Measurements from ENCODE around the gene LCN10. TPM values are rescaled to one million over a fixed set of nuclear protein-coding genes. Genes with fewer than 3 reads are reported as not detected.

Gene LCN10
- total and polyA plus RNA-seq, 12 donors, result 0.44 to 144 (median 3.1) TPM

DNA sequence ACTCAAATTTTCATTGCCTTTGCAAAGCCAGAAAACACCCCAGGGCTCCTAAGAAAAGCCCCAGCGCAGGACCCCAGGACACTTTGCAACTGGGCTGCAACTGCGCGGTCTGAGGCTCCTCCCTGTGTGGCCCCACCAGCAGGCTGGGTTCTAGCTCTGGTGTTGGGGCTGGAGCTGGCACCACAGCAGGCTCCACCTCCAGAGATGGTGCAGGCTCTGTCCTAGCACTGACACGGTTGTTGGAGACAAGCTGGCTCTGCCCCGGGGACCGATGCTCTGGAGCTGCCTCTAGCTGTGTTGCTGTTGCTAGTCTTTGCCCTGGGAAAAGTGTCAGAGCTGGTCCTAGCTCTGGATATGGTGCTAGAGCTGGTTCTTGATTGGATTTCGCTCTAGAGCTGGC, 13.6 kb downstream of the LCN10 start:
- ATAC-seq, result peak in 1 of 8 donors; percentile 15
- no peak for DNase-seq
- intact Hi-C loops (cut with DNase I), result loop anchor here in 2 of 10 donors (5.0 kb wide), 1 partner anchor 42 kb away; the partner anchor contains the start of gene AGPAT2 (in 2 of the 2)

DNA sequence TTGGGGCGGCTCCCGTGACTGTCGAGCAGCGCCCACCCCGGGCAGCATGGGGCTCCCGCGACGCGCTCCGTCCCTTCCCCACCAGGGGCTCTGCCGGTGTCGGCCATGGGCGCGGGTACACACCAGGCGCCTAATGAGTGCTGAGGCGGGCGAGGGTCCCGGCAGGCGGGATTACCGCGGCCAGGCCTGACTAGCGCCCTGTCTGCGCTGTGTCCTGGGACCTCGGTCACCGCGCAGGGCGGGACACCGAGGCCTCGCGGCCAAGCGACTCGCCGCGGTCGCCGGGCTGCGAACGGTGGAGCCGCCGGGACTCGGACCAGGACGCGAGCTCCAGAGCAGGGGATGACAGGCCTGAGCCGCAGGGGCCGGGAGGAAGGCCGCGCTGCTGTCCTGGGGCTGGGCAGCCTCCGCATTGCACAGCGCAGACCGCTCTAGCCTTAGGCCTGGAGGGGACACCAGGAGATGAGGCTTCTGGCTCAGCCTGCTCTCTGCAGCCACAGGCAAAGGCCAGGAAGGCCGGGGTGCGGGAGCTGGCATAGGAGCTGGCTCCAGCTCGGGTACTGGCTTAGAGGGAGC, 14.1 kb downstream of the LCN10 start:
- peak in 1 of 2 donors; percentile 49 for DNase-seq
- Histone ChIP-seq H3K36me3 (peaks cover under 1 to 35% (median 14%) of the 10 kb centered on the region in 9 donors), H3K4me3 (peak overlapping the region; percentile 63 to 98 (median 82)), H3K4me1 (peaks cover 16 to 52% (median 42%) of the 10 kb centered on the region in 9 donors), H3K27me3 (no peaks in the 10 kb centered on the region), H3K27ac (peak overlapping the region in 9 of 10 donors; percentile 81 to 92 (median 85)), H3K9me3 (no peaks in the 10 kb centered on the region)
- intact Hi-C loops (cut with DNase I), result loop anchor here in 3 of 10 donors (1.0 to 5.0 kb wide), 2 partner anchors 41 to 42 kb away; partner anchors contain the start of gene AGPAT2 (in 2 of the 3)
- TF ChIP-seq, protein P1, sequence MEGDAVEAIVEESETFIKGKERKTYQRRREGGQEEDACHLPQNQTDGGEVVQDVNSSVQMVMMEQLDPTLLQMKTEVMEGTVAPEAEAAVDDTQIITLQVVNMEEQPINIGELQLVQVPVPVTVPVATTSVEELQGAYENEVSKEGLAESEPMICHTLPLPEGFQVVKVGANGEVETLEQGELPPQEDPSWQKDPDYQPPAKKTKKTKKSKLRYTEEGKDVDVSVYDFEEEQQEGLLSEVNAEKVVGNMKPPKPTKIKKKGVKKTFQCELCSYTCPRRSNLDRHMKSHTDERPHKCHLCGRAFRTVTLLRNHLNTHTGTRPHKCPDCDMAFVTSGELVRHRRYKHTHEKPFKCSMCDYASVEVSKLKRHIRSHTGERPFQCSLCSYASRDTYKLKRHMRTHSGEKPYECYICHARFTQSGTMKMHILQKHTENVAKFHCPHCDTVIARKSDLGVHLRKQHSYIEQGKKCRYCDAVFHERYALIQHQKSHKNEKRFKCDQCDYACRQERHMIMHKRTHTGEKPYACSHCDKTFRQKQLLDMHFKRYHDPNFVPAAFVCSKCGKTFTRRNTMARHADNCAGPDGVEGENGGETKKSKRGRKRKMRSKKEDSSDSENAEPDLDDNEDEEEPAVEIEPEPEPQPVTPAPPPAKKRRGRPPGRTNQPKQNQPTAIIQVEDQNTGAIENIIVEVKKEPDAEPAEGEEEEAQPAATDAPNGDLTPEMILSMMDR (IDR thresholded peaks at IDR 0.05), result no peak
- peak; percentile 17 to 53 (median 38) for ATAC-seq
- WGBS, 2 donors, result 3% methylated on average over 50 to 53 of the region's 53 CpGs

More for the DNA sequence above, 13.6 kb downstream of the LCN10 start:
- TF ChIP-seq, protein P1 (IDR thresholded peaks at IDR 0.05), result no peak
- Histone ChIP-seq H3K36me3 (peaks cover 0 to 30% (median 10%) of the 10 kb centered on the region in 9 donors), H3K27me3 (no peaks in the 10 kb centered on the region), H3K4me1 (peaks cover 16 to 48% (median 41%) of the 10 kb centered on the region in 9 donors), H3K27ac (peak overlapping the region in 5 of 10 donors; percentile 83 to 89 (median 85)), H3K9me3 (no peaks in the 10 kb centered on the region), H3K4me3 (peak overlapping the region; percentile 63 to 98 (median 82))
- WGBS, 2 donors, result 75 to 87% methylated on average over 7 of the region's 7 CpGs

DNA sequence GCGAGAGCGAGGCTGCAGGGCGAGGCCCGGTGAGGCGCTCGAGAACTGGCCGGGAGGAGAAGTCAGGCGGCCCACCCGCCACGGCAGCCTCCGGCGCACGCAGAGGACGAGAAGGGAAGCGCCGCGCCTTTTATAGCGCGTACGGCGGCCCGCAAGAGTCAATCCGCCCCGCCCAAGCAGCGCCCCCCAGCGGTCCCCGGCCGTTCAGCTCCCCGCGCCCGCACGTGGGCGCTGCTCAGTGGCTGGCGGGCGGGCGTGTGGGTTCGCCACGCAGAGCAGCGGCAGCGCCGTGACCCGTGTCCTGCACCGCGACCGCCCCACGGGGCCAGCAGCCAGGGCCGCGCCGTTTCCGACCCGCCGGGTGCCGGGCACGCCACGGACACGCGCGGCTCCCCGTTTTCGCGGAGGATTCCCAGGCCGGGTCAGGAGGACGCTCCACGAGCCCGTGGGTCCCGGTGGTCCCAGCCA, 14.6 kb downstream of the LCN10 start:
- 0% methylated on average over 60 to 66 of the region's 66 CpGs for whole genome bisulfite sequencing, 2 donors
- TF ChIP-seq, protein P1 (IDR thresholded peaks at IDR 0.05), result peak; percentile 81 to 98 (median 94)
- Histone ChIP-seq H3K9me3 (no peaks in the 10 kb centered on the region), H3K27me3 (no peaks in the 10 kb centered on the region), H3K4me3 (peak overlapping the region; percentile 63 to 98 (median 82)), H3K4me1 (peaks cover 16 to 54% (median 47%) of the 10 kb centered on the region in 9 donors), H3K36me3 (peaks cover 3 to 40% (median 19%) of the 10 kb centered on the region in 9 donors), H3K27ac (peak overlapping the region; percentile 25 to 92 (median 85))
- DNase-seq (peak; percentile 92 to 94), ATAC-seq (peak; percentile 68 to 92 (median 79))
- intact Hi-C loops (cut with DNase I), result loop anchor here in 3 of 10 donors (1.0 to 5.0 kb wide), 2 partner anchors 41 to 42 kb away; partner anchors contain the start of gene AGPAT2 (in 2 of the 3)

DNA sequence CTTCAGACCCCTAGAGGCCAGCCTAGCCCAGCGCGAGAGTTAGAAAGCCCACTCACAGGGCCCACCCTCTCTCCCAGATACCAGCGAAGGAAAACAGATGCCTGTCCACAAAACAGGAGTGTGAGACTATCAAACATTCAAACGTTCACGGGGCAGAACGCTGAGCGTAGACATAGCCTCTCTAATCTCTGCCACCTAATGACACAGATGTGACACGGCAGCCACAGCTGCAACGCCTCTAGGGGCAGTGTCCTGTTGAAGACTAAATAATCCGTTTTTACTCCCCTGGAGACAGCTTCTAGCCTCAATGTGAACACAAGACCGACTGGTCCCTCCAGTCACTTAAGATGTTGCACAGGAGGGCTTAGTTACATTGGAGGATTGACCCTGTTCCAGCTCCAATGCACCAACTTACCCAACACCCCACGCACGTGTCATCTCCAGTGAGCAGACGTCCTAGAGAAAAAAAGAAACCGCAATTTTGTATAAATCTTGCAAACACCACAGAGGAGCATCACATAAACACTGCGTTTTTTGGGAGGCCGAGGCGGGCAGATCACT, 16.0 kb downstream of the LCN10 start:
- no peak for DNase-seq
- H3K4me3 ChIP-seq, result peak overlapping the region; percentile 63 to 98 (median 82)
- TF ChIP-seq, protein P1 (IDR thresholded peaks at IDR 0.05), result peak in 8 of 9 donors; percentile 23 to 62 (median 38)
- H3K27me3 ChIP-seq, result no peaks in the 10 kb centered on the region
- peak in 3 of 8 donors; percentile 16 to 30 (median 19) for ATAC-seq
- peaks cover 3 to 54% (median 33%) of the 10 kb centered on the region in 9 donors for H3K36me3 ChIP-seq
- H3K9me3 ChIP-seq, result no peaks in the 10 kb centered on the region
- 15 to 17% methylated on average over 18 of the region's 18 CpGs for WGBS, 2 donors
- H3K27ac ChIP-seq, result peak overlapping the region in 9 of 10 donors; percentile 39 to 92 (median 85)
- intact Hi-C loops (cut with DNase I), result loop anchor here in 2 of 10 donors (5.0 kb wide), 1 partner anchor 39 kb away; the partner anchor contains the start of gene AGPAT2 (in 2 of the 2)
- H3K4me1 ChIP-seq, result peaks cover 16 to 68% (median 61%) of the 10 kb centered on the region in 9 donors

All from heart right ventricle (tissue), 16 donors.